HG03064 (cell line): ENCODE data around the gene TRAF7.

Source experiments
- ATAC-seq: cut with Tn5 transposase; IDR thresholded peaks from one replicate; pipeline ENCODE4 v1.9.1; 2021; ENCODE audit warnings: low read depth; ENCODE audit not compliant: unreplicated experiment

Gene TRAF7

DNA sequence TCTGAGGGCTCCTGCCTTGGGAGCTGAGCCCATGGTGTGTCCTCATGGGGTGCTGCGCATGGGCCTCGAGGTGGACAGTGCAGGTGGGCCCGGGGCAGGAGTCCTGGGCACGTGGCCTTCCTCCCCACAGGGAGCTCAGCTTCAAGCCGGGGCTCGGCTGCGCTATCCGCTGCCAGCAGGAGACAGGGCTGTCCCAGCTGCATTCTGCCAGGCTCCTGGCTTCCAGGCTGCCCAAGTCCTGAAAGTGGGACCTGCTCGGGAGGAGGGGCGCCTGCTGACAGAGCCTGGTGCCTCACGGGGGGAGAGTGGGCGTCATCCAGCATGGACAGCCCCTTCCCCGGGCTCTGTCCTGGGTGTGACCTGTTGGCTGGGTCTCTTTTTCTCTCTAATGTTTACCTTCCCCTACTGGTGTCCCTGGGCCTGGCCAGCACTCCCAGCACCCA is 7.1 kb downstream of the TRAF7 start:
- no peak for ATAC-seq

- ATAC-seq = no peak
These were observed 7.8 kb downstream of the TRAF7 start for GRCh38 chr16:2163211-2163881.

DNA sequence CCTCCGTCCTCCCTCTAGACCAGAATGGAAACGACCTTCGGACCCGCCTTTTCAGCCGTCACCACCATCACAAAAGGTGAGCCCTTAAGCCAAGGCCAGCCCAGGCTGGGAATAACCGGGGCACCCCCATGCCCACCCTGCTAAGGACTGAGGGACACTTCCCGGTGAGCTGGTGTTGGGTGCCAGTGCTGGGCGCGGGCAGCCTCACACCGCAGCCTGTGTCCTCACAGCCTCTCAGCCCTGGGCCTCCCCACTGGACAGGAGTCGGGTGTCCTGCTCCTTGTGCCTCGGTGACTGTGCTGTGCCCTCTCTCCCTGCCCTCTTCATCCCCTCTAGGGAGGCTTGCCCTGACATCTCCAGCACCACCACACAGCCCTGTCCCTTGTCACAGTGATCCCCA is 10.3 kb downstream of the TRAF7 start:
- no peak for ATAC-seq

DNA sequence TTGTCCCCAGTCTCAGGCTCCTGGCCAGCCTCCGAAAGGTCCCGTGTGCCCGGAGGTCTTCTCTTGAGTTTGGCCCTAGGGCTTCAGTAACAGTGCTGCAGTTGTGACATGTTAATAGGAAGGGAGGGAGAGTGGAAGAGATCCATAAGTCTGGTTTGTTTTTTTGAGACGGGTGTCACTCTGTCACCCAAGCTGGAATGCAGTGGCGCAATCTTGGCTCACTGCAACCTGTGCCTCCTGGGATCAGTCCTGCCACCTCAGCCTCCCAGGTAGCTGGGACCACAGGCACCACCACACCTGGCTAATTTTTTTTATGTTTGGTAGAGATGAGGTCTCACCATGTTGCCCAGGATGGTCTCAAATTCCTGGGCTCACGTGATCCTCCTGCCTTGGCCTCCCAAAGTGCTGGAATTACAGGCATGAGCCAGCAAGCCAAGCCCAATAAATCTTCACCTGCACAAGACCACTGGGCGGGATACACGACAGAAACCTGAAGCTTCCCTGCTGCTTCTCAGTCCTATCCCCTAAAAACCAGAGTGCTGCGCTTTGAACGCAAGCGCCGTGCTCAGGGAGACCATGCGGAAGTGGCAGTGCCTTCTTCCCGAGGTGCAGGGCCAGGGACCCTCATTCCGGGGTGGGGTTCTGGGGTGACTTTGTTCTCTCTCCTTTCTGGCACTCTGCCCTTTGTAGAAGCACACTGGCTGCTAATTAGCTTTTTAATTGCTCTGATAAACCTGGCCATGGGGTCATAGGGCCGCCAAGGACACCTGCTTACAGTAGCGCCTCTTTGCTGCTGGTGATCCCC is 10.9 kb downstream of the TRAF7 start:
- ATAC-seq = no peak

DNA sequence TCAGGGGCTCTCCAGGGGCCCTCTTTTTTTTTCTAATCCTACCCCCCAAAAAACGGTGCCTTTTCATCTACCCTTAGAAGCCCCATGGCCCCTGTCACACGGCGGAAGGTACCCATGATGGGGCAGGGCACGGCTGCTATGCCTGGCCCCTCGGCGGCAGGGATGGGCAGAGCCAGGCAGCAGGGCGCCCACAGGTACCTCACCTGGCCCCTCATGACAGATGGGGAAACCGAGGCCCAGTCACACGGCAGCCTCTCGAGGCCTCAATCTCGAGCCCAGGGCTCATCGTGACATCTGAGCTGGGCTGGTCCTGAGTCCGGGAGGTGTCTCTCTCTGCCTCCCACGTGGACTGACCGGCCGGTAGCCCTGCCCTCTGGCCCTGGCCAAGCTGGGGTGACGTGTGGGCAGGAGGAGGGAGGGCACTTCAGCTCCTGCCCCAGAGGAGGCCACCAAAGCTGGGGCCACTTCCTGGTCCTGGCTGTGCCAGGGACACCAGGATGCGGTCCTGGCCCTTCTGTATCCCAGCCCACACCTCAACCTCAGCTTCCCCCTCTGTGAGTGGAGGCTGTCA is 11.6 kb downstream of the TRAF7 start:
- ATAC-seq = no peak

DNA sequence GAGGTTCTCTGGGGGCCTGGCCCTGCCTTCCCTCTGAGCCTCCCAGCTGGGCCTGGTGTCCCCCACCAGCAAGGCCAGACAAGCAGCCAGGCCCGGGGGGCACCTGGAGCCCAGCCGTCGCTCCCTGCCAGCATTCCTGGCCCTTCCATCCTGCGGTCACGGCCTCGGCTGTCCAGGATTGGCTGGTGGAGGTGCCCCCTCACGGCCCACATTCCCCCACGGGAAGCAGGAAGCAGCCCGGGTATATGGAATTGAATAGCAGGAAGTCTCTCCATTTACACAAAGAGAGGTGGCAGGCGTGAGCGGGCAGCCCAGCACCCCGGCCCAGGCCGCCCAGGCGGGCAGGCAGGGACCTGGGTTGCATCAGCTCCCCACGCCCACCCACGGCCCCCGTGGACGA is 14.5 kb downstream of the TRAF7 start:
- ATAC-seq = no peak

DNA sequence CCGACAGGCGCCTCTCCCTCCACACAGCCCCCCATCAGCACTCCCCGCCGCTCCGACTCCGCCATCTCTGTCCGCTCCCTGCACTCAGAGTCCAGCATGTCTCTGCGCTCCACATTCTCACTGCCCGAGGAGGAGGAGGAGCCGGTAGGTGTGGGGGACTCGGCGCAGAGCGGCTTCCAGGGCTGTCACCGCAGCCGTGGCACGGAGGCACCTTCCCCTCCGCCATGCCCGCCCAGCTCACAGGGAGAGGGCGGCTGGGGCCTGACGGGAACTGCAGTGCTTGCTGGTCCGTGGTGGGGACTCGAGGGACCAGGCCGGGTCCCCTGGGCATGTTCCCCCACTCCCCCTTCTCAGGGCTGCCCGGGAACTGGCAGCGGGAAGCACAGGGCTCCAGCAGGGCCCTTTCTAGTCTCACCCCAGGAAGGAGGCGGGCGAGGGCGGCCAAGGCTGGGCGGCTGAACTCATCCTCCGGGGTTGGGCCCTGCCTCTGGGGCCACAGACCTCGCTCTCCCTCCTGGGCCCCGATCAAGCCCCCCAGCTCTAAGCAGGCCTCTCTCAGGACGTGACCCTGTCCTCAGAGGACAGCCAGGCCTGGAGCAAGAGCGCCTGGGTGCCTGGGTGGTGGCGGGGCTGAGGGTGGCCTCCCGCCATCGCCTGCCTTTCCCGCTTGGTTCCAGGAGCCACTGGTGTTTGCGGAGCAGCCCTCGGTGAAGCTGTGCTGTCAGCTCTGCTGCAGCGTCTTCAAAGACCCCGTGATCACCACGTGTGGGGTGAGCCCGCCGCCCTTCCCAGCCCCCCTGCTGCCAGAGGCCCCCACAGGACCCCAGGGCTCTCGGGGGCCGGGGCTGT is 15.2 kb downstream of the TRAF7 start:
- ATAC-seq = no peak

DNA sequence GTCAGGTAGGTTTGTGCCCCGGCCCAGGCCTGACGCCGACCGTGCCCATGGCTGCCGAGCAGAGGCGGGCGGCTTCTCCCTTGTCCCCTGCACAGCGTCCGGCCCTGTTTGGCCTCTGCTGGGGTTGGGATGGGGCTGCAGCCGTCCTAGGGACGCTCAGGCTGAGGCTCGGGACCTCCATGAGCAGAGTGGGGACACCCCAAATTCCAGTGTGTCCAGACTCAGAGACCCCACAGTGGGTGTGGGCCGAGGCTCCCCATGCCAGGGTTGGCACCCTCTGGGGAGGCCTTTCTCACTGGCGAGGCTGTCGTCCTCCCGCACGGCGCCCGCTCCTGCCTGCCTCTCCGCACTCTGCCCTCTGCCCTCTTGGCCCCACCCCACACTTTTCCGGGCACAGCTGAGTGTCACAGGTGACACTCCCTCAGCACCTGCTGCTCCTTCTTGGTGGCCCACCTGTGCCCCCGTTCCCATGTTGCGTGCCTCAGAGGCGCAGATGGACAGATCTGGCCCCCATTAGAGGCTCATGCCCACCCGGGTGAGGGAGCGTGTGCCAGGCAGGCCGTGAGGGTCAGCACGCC is 16.1 kb downstream of the TRAF7 start:
- no peak for ATAC-seq

DNA sequence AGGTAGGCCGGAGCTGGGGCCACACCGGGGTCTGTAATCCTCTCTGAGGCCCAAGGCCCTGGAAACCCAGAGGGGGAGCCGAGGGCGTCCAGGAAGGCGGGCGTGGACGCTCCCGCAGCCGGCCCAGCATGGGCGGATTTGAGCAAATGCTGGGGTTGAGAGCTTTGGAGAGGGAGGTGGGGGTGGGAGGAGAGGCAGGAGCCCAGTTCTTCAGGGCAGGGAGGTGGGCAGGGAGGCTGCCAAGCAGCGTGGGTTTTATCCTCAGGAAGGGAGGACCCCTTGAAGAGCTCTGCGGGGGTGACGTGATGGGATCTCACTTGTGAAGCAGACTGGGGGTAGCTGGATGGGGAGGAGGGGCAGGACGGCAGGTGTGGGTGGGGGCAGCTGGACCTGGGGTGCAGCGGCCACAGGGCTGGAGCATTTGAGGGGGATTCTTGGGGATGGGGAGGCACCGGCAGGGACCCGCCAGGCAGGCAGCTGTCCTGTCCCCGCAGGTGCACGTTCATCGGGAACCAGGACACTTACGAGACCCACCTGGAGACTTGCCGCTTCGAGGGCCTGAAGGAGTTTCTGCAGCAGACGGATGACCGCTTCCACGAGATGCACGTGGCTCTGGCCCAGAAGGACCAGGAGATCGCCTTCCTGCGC is 17.2 kb downstream of the TRAF7 start:
- ATAC-seq = no peak

DNA sequence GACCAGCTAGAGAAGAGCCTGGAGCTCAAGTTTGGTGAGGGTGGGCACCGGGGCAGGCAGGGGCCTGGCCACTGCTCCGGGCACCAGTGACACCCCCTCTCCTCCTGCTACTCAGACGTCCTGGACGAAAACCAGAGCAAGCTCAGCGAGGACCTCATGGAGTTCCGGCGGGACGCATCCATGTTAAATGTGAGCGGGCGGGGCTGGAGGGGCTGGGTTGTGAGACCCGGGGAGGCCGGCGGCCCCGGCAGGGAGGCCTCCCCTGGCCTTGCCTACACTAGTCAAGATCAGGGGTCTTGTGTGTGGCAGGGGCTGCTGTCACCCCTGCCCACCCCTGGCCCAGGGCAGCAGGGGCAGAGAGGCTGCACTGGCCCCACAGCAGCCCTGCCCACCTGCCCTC is 17.8 kb downstream of the TRAF7 start:
- ATAC-seq = no peak

DNA sequence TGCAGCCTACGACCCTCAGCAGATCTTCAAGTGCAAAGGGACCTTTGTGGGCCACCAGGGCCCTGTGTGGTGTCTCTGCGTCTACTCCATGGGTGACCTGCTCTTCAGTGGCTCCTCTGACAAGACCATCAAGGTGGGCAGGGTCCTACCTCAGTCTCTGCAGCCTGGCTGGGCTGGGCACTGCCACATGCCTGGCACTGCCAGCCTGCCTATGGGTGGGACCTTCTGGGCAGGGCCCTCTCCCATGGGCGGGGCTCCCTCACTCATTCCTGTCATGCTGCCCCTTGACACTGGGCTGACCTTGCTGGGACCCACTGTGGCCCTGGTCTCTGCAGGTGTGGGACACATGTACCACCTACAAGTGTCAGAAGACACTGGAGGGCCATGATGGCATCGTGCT is 18.3 kb downstream of the TRAF7 start:
- no peak for ATAC-seq

DNA sequence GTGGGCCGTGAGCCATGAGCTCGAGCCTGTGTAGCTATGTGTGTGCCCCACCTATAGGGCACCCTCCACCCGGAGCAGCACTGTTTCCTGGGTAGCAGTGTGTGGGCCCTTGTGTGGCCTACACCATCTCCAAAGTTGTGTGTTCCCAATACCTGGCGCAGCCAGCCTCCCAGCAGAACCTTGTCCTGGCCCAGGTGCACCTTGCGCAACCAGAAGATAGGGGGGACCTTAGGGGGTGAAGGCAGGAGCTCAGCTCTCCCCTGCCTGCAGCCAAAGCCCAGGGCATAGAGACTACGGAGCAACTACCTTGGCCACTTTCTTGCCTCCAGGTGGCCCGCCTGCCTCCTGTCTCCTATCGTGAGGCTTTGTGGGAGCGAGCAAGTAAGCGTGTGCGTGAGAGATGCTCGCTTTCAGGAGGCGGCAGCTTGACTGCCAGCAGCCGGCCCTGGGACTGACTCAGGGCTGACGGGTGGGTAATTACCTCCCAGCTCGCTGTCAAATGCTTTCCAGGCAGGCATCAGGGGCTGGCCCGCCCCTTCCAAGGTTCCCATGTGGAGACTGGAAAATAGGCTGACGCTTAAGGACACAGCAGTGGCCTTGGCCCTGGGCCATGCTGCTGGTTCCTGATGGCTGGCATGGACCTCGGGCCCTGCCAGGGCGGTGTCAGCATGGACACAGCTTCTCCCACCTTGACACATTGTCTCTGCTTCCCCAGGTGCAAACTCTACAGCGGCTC is 19.0 kb downstream of the TRAF7 start:
- ATAC-seq = no peak

GRCh38 chr16:2175454-2175853 is 19.9 kb downstream of the TRAF7 start:
- ATAC-seq = no peak

- ATAC-seq = no peak
These were observed 20.5 kb downstream of the TRAF7 start for GRCh38 chr16:2176047-2176446.

- no peak for ATAC-seq
These were observed 21.5 kb downstream of the TRAF7 start for GRCh38 chr16:2177101-2177500.

- ATAC-seq = no peak
These were observed 22.0 kb downstream of the TRAF7 start for GRCh38 chr16:2177561-2177960.

DNA sequence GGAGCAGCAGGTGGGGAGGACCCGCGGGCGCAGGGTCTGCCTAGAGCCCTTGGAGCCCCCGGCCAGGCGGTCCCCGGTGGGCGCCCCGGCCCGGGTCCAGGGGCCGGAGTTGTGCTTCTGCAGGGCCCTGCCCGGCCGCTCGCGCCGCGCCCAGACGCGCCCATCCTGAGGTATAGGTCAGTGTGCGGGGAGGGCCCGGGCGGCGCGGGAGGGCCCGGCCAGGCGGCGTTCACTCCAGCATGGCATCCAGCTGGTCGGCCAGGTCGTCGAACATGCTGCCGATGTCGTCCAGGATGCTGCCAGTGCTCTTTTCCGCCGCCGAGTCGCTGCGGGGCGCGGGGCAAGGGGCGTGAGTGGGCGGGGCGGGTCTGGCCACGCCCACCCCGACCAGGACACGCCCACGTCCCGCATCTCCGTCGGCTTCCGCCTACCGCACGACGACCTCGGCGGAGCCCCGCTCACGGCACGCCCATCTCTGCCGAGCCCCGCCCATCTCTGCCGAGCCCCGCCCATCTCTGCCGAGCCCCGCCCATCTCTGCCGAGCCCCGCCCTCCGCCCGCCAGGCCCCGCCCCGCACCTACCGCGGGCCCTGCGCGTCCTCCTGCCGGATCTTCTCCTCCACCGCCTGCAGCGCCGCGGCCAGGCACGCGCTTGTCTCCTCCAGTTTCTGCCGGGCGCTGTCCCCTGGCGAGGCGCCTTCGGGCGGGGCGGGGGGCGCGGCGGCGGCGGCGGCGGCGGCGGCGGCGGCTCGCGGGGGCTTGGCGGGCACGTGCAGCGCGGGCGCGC is 22.9 kb downstream of the TRAF7 start:
- ATAC-seq = no peak

DNA sequence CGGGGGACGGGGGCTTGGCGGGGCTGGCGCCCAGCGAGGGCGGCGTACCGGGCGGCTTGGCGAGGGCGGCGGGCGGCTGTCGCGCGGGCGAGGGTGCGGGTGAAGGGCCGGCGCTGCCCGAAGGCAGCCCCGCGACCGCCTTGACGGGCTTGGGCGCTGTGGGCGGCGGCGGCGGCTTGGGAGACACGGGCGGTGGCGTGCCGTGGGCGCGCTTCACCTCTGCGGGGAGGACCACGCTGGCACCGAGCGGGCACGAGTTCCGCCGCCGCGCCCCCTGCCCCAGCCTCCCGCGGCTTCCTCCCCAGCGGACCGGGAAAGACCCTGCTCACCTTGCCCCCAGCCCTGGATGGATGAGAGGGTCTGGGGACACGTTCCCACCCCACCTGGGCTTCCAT is 23.5 kb downstream of the TRAF7 start:
- ATAC-seq = no peak

- ATAC-seq = no peak
These were observed 24.0 kb downstream of the TRAF7 start for GRCh38 chr16:2179576-2179975.
